ENCODE measurements around the gene PI4KA.

- no peak for TF ChIP-seq POLR2A (IDR thresholded peaks at IDR 0.05; ENCODE audit: low read depth, low read length)
- no peak for TF ChIP-seq TAF1 (IDR thresholded peaks at IDR 0.05; ENCODE audit: borderline replicate concordance, low read depth, low read length)
- no peak for TF ChIP-seq POLR2AphosphoS5 (IDR thresholded peaks at IDR 0.05; ENCODE audit: low read depth, low read length)
Measured at GRCh38 chr22:20823264-20823663, 35.3 kb downstream of the PI4KA start.

All from GM12892 (cell line).